ENCODE results near the gene KCNQ1. TPM values are rescaled to one million over a fixed set of nuclear protein-coding genes. Genes with fewer than 3 reads are reported as not detected.

The KCNQ1 gene
- total and polyA plus RNA-seq, 9 of the 15 experiments (the other 6 are each of a cell fraction or from before 2014, with no cell fraction given): 0.44 TPM; not detected in 8

- TF ChIP-seq, protein P1, sequence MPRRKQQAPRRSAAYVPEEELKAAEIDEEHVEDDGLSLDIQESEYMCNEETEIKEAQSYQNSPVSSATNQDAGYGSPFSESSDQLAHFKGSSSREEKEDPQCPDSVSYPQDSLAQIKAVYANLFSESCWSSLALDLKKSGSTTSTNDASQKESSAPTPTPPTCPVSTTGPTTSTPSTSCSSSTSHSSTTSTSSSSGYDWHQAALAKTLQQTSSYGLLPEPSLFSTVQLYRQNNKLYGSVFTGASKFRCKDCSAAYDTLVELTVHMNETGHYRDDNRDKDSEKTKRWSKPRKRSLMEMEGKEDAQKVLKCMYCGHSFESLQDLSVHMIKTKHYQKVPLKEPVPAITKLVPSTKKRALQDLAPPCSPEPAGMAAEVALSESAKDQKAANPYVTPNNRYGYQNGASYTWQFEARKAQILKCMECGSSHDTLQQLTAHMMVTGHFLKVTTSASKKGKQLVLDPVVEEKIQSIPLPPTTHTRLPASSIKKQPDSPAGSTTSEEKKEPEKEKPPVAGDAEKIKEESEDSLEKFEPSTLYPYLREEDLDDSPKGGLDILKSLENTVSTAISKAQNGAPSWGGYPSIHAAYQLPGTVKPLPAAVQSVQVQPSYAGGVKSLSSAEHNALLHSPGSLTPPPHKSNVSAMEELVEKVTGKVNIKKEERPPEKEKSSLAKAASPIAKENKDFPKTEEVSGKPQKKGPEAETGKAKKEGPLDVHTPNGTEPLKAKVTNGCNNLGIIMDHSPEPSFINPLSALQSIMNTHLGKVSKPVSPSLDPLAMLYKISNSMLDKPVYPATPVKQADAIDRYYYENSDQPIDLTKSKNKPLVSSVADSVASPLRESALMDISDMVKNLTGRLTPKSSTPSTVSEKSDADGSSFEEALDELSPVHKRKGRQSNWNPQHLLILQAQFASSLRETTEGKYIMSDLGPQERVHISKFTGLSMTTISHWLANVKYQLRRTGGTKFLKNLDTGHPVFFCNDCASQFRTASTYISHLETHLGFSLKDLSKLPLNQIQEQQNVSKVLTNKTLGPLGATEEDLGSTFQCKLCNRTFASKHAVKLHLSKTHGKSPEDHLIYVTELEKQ (CRISPR knock-in tag; IDR thresholded peaks at IDR 0.05): no peak
Measured at GRCh38 chr11:2886191-2886894, 441.5 kb downstream of the KCNQ1 start (continued).

DNA sequence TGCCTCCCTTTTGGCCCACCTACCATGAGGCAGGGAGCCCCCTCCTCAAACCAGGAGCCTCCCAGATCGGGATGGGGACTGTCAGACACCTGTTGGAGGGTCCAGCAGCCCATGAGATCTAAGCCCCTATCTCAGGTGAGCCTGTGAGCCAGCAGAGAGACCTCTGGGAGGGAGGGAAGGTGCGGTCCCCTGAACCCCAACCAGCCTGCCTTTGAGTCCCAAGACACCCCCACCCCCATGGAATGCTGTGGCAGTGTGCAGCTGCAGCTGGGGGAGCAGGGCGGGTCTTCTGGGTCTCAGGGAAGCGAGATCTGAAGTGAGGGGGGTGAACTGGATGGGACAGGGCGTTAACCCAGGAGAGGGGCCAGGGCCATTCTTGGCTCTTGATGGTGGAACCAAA, 442.1 kb downstream of the KCNQ1 start:
- FAIRE-seq: no peak
- H2AFZ ChIP-seq (ENCODE audit: low read depth, low read length): no peak overlapping the region
- H3K4me3 ChIP-seq: no peak overlapping the region
- TF ChIP-seq ATF7 (IDR thresholded peaks at IDR 0.05) (0 out of 2 replicates have a peak, but pooled peaks have one; percentile 2), ZNF239 (CRISPR knock-in tag; IDR thresholded peaks at IDR 0.05) (no peak)
- ChIA-PET CTCF (ENCODE audit: low intra/inter-chr PET ratio) (interaction anchor here (10.6 kb wide), 1 partner anchor 353 kb away, joined by 228 read pairs; no protein-coding TSS in a partner anchor), POLR2A (interaction anchor here (0.5 to 1.4 kb wide), 4 partner anchors 48 to 417 kb away, joined by 4 read pairs; no protein-coding TSS in a partner anchor)
- H4K20me1 ChIP-seq (replicated peaks; ENCODE audit: control insufficient read depth, insufficient read depth, low read length): no peaks in the 10 kb centered on the region
- no peak overlapping the region for H3K27ac ChIP-seq (ENCODE audit: extremely low read depth, low read depth, low read length)
- 0 out of 5 replicates have a peak, but pooled peaks cover 0 to 5% of the 10 kb centered on the region in 2 experiments for H3K27me3 ChIP-seq (ENCODE audit: control insufficient read depth in 2 of 2, insufficient read depth in 2 of 2, low read length in 2 of 2)
- in situ Hi-C loops (cut with MboI): loop anchor here (5.0 kb wide), 1 partner anchor 355 kb away; no protein-coding TSS in a partner anchor
- no TSS peak for BruUV-seq (replicated peaks)
- H3K4me2 ChIP-seq (ENCODE audit: insufficient read depth, low read length): no peak overlapping the region
- DNase-seq (ENCODE audit: extremely low read depth in 1 of 4, low spot score in 3 of 4): no peak
- no peaks in the 10 kb centered on the region for H3K79me2 ChIP-seq (ENCODE audit: control insufficient read depth, insufficient read depth, low read length)
- intact Hi-C loops (cut with micrococcal nuclease): loop anchor here (5.0 to 10.0 kb wide), 2 partner anchors 190 to 322 kb away; partner anchors contain the start of gene KCNQ1OT1
- H3K36me3 ChIP-seq (ENCODE audit: control insufficient read depth, insufficient read depth, low read length): no peaks in the 10 kb centered on the region
- peaks cover 34 to 84% of the 10 kb centered on the region in 2 experiments for H3K4me1 ChIP-seq (replicated peaks in 1 of 2; ENCODE audit: control insufficient read depth in 2 of 2, insufficient read depth in 2 of 2, low read length in 2 of 2)
- no peak for ATAC-seq
- no peaks in the 10 kb centered on the region for H3K9me1 ChIP-seq (ENCODE audit: control insufficient read depth, insufficient read depth, low read length)
- H3K9ac ChIP-seq (ENCODE audit: insufficient read depth in 1 of 2, low read depth in 2 of 2, low read length in 2 of 2): 0 out of 4 replicates have a peak overlapping the region, but pooled peaks of 1 of the 2 experiments have one; percentile 81
- H3K9me3 ChIP-seq (replicated peaks; ENCODE audit: control insufficient read depth, insufficient read depth, low read depth, low read length): no peaks in the 10 kb centered on the region
- 69% methylated on average over 5 of the region's 5 CpGs for WGBS (ENCODE audit: insufficient coverage, low coverage, missing lambda C conversion rate)
